Measurements from ENCODE around the gene CCNY.

CCNY gene

DNA sequence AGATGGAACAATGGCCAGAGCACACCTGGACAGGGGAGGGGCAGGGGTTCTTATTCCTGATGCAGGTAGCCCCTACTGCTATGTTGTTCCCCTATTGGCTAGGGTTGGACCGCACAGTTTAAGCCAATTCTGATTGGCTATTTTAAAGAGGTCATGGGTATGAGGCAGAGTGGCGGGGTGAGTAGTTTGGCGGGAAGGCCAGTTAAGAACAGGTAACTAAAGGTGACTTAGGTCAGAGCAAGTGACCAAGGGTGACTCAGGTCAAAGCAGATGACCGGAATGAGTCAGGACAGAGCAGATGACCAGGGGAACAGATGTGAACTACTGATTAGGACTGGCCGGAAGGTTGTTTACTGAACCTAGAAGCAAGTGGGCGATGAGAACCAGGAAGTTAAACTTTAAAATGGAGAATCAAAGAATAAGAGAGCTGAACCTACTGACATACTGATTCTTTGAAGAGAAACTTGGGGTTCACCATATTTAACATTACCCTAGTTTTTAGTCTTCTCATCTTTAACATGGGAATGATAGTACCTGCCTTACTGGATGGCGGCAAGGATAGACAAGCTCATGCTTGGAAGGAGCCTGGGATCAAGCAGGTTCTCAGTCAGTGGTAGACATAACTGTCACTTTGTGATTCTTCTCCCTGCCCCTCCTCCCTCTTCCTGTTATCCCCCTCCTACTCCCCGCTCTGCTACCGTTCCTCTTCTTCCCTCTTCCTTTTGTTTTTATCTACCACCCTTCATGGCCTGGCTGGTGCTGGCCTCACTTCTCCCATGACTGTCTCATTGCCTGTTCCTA lies 55.0 kb downstream of the CCNY start:
- Histone ChIP-seq H3K9ac (ENCODE audit: low read depth, low read length, poor library complexity, severe bottlenecking) (no peak overlapping the region), H3K27me3 (ENCODE audit: insufficient read depth, low read length, poor library complexity, severe bottlenecking) (no peaks in the 10 kb centered on the region), H3K9me2 (replicated peaks; ENCODE audit: low read depth, low read length) (no peaks in the 10 kb centered on the region), H3K4me3 (ENCODE audit: low read length, poor library complexity, severe bottlenecking) (no peak overlapping the region), H4K20me1 (ENCODE audit: insufficient read depth, low read length, poor library complexity, severe bottlenecking) (peaks cover 15% of the 10 kb centered on the region), H3K79me2 (ENCODE audit: insufficient read depth, low read length) (peaks cover 100% of the 10 kb centered on the region), H3K9me3 (ENCODE audit: insufficient read depth, low read depth, low read length) (no peaks in the 10 kb centered on the region), H2AFZ (ENCODE audit: low read length) (no peak overlapping the region), H3K4me2 (ENCODE audit: low read depth, low read length, poor library complexity, severe bottlenecking) (no peak overlapping the region), H3K4me1 (ENCODE audit: insufficient read depth, low read length, poor library complexity, severe bottlenecking) (peaks cover 30% of the 10 kb centered on the region), H3K36me3 (ENCODE audit: insufficient read depth, low read length) (no peaks in the 10 kb centered on the region), H3F3A (ENCODE audit: low read depth) (no peaks in the 10 kb centered on the region)
- TF ChIP-seq, protein P1, sequence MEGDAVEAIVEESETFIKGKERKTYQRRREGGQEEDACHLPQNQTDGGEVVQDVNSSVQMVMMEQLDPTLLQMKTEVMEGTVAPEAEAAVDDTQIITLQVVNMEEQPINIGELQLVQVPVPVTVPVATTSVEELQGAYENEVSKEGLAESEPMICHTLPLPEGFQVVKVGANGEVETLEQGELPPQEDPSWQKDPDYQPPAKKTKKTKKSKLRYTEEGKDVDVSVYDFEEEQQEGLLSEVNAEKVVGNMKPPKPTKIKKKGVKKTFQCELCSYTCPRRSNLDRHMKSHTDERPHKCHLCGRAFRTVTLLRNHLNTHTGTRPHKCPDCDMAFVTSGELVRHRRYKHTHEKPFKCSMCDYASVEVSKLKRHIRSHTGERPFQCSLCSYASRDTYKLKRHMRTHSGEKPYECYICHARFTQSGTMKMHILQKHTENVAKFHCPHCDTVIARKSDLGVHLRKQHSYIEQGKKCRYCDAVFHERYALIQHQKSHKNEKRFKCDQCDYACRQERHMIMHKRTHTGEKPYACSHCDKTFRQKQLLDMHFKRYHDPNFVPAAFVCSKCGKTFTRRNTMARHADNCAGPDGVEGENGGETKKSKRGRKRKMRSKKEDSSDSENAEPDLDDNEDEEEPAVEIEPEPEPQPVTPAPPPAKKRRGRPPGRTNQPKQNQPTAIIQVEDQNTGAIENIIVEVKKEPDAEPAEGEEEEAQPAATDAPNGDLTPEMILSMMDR (conservative IDR thresholded peaks at IDR 0.05; ENCODE audit: low read length) = no peak
- TF ChIP-seq EZH2phosphoT487 (IDR thresholded peaks at IDR 0.05; ENCODE audit: borderline replicate concordance) = no peak

DNA sequence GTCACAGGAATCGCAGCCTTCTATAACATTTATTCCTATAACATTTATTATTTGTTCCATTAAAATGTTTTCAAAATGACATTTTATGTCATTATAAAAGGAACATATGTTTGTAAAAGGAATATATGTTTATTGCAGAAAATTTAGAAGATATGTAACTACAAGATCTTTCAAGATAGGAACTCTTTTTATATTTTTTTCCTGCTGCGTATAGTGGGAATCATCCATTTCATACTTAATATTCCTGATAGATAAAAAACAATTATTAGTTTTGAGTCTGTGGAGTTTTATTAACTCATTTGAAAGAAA lies 55.6 kb downstream of the CCNY start:
- no peak overlapping the region for H2AFZ ChIP-seq (ENCODE audit: low read length)
- peaks cover 25% of the 10 kb centered on the region for H3K4me1 ChIP-seq (ENCODE audit: insufficient read depth, low read length, poor library complexity, severe bottlenecking)
- H3K27me3 ChIP-seq (ENCODE audit: insufficient read depth, low read length, poor library complexity, severe bottlenecking) = no peaks in the 10 kb centered on the region
- no peaks in the 10 kb centered on the region for H3K36me3 ChIP-seq (ENCODE audit: insufficient read depth, low read length)
- no peaks in the 10 kb centered on the region for H3F3A ChIP-seq (ENCODE audit: low read depth)
- TF ChIP-seq EZH2phosphoT487 (IDR thresholded peaks at IDR 0.05; ENCODE audit: borderline replicate concordance) = no peak
- TF ChIP-seq, protein P1 (conservative IDR thresholded peaks at IDR 0.05; ENCODE audit: low read length) = no peak
- no peaks in the 10 kb centered on the region for H3K9me2 ChIP-seq (replicated peaks; ENCODE audit: low read depth, low read length)
- no peaks in the 10 kb centered on the region for H3K9me3 ChIP-seq (ENCODE audit: insufficient read depth, low read depth, low read length)
- no peak overlapping the region for H3K4me3 ChIP-seq (ENCODE audit: low read length, poor library complexity, severe bottlenecking)
- no peak overlapping the region for H3K4me2 ChIP-seq (ENCODE audit: low read depth, low read length, poor library complexity, severe bottlenecking)
- H4K20me1 ChIP-seq (ENCODE audit: insufficient read depth, low read length, poor library complexity, severe bottlenecking) = peaks cover 17% of the 10 kb centered on the region
- no peak overlapping the region for H3K9ac ChIP-seq (ENCODE audit: low read depth, low read length, poor library complexity, severe bottlenecking)
- H3K79me2 ChIP-seq (ENCODE audit: insufficient read depth, low read length) = peaks cover 100% of the 10 kb centered on the region

DNA sequence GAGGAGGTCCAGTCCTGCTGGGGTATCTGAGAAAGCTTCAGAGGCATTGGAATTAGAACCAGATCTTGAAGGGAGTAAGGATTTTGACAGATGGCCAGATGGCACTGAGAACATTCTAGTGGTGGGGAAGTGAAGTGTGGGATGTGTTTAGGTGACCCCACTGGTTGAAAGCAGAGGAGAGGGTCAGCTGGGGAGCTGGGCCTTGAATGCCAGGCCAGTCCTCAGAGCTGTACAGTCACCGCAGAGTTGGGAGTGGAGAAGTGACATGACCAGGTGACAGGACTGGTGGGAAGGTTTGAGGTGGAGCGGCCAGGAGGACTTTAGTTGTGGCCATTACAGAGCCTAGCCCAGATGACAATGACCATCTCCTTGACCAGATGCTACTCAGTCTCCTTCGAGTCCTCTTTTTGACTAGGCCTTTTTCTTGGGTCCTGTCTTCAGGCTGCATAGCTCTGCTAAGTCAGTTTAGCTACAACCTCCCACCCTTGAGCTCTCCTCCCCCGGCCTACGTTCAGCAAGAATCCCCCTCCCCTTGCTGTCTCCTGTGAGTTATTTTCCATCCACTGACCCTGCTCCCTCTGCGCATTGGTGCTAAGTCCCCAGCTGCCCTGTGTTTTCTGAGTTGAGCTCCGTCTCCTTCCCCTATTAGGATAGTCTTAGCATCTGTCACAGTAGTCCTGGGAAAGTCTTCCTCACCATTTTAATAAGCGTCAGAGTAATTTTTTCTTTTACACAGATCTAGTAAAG lies 56.3 kb downstream of the CCNY start:
- H3K36me3 ChIP-seq (ENCODE audit: insufficient read depth, low read length) = no peaks in the 10 kb centered on the region
- H3K9ac ChIP-seq (ENCODE audit: low read depth, low read length, poor library complexity, severe bottlenecking) = no peak overlapping the region
- H3K4me2 ChIP-seq (ENCODE audit: low read depth, low read length, poor library complexity, severe bottlenecking) = no peak overlapping the region
- no peaks in the 10 kb centered on the region for H3K9me2 ChIP-seq (replicated peaks; ENCODE audit: low read depth, low read length)
- no peaks in the 10 kb centered on the region for H3F3A ChIP-seq (ENCODE audit: low read depth)
- H3K4me3 ChIP-seq (ENCODE audit: low read length, poor library complexity, severe bottlenecking) = no peak overlapping the region
- peaks cover 100% of the 10 kb centered on the region for H3K79me2 ChIP-seq (ENCODE audit: insufficient read depth, low read length)
- no peaks in the 10 kb centered on the region for H3K27me3 ChIP-seq (ENCODE audit: insufficient read depth, low read length, poor library complexity, severe bottlenecking)
- TF ChIP-seq EZH2phosphoT487 (IDR thresholded peaks at IDR 0.05; ENCODE audit: borderline replicate concordance) = no peak
- TF ChIP-seq, protein P1 (conservative IDR thresholded peaks at IDR 0.05; ENCODE audit: low read length) = no peak
- H3K9me3 ChIP-seq (ENCODE audit: insufficient read depth, low read depth, low read length) = no peaks in the 10 kb centered on the region
- peaks cover 17% of the 10 kb centered on the region for H4K20me1 ChIP-seq (ENCODE audit: insufficient read depth, low read length, poor library complexity, severe bottlenecking)
- H3K4me1 ChIP-seq (ENCODE audit: insufficient read depth, low read length, poor library complexity, severe bottlenecking) = peaks cover 21% of the 10 kb centered on the region
- H2AFZ ChIP-seq (ENCODE audit: low read length) = no peak overlapping the region

Data from Loucy (cell line).